Activated T-cell treated with anti-CD3 and anti-CD28 coated beads, Interleukin-2, amount 50 U/mL, for 4 hours (primary cell): ENCODE measurements around the gene BPIFB4. TPM values are rescaled to one million over a fixed set of nuclear protein-coding genes. Genes with fewer than 3 reads are reported as not detected.

Experiments
- ATAC-seq, 2 donors: fragments of 200-7000 bp; cut with Tn5 transposase; one replicate each; pipeline ENCODE4 v1.10.0; 2021
- DNase-seq: peaks from one replicate; pipeline ENCODE4 v3.0.0-alpha.2; 2020
- H3K27me3 Mint-ChIP-seq: one replicate; pipeline ENCODE4 v1.8.0; 2021; ENCODE audit warnings: low read depth, mixed read lengths
- H3K36me3 Mint-ChIP-seq: one replicate; pipeline ENCODE4 v1.8.0; 2022; ENCODE audit warnings: mixed read lengths; ENCODE audit not compliant: insufficient read depth
- H3K4me1 Mint-ChIP-seq: one replicate; pipeline ENCODE4 v1.8.0; 2021; ENCODE audit warnings: low read depth, mixed read lengths
- H3K4me3 Mint-ChIP-seq: one replicate; pipeline ENCODE4 v1.8.0; 2021; ENCODE audit warnings: mild to moderate bottlenecking, moderate library complexity, mixed read lengths
- H3K9me3 Mint-ChIP-seq: one replicate; pipeline ENCODE4 v1.8.0; 2021; ENCODE audit warnings: mixed read lengths
- total RNA-seq, 3 donors: library from RNA; stranded (reverse); gene quantifications; one replicate each; pipeline ENCODE4 v1.2.1, GENCODE V29; 2021

BPIFB4 gene
- total RNA-seq, 3 donors from 2014 or later: not detected

DNA sequence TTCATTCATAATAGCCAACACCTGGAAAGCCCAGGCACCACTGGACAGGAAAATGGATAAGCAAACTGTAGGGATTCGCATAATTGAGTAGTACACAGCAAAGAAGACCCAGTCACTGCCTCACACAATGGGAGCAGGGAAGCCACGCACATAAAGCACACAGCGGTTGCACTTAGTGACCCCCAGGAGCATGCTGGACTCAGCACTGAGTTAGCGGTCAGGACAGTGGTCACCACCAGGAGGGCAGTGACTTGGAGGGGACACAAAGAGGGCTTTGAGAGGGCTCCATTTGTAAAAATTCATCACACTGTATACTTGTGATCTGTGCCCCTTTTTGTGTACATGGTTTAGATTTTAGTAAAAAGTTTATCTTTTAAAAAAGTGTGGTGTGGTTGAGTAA, 28.1 kb upstream of the BPIFB4 start:
- Mint-ChIP-seq H3K4me1 (no peaks in the 10 kb centered on the region), H3K4me3 (no peak overlapping the region), H3K36me3 (no peaks in the 10 kb centered on the region), H3K9me3 (peaks cover 5% of the 10 kb centered on the region), H3K27me3 (no peaks in the 10 kb centered on the region)
- no peak for DNase-seq
- ATAC-seq: no peak

DNA sequence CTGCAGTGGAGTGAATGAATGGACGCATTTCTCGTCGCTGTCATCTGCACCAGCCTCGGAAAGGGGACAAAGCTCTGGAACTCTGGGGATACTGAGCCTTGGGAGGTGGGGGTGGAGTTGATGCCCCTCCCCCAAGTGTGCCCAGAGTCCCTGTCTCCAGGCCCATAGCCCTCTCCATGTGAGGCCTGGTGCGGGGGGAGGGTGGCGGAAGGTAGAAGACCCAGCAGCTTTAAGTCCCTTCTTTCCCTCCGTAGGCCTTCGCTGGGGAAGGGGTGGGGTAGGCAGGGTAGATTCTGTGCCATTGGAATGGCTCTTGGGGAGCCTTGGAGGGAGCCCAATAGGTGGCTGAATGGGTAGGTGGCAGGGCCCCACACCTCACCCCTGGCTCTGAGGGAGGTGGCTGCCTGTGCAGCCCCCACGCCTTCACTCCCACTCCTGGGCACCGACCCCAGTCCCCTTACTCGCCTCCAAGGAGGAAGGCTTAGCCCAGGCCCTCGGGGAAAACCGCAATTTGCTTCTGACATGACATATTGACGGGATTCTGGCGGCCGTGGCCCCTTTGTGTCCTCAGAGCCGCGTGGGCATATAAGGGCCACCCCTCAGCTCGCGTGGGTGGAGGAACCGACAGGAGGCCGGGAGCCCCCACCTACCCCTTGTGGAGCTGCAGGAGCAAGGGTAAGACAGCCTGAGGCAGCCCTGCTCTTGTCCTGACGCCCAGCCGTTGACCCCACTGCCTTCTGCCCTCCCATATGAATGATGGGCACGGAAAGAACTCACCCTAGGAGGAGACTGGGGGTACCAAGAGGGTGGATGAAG, 25.9 kb upstream of the BPIFB4 start, which contains the start of gene BPIFB3:
Gene BPIFB3, plus strand, starts transcription at position 613 of the 816 bp plus-strand sequence. CDS start 1,533 bp downstream, outside the sequence.
- DNase-seq: no peak
- Mint-ChIP-seq H3K36me3 (no peaks in the 10 kb centered on the region), H3K9me3 (no peaks in the 10 kb centered on the region), H3K4me1 (no peaks in the 10 kb centered on the region), H3K4me3 (no peak within 1 kb of the TSS), H3K27me3 (no peaks in the 10 kb centered on the region)
- no peak for ATAC-seq

DNA sequence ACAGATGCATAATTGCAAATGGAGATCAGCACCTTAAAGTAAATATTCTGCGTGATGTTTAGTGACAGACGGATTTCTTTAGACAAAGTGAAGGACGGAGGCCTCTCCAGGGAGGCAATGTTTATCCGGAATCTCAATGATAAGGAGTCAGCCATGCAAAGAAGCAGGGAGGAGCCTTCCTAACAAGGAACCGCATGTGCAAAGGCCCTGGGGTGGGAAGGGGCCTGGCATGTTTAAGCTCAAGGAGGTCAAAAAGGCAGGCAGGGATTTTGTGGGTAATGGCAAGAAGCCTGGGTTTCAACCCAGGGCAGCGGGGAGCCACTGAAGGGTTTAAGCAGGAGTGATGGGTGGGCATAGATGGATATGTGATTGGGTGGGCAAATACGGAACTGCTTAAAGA, 25.1 kb upstream of the BPIFB4 start:
- Mint-ChIP-seq H3K4me1 (no peaks in the 10 kb centered on the region), H3K36me3 (no peaks in the 10 kb centered on the region), H3K27me3 (no peaks in the 10 kb centered on the region), H3K4me3 (no peak overlapping the region), H3K9me3 (no peaks in the 10 kb centered on the region)
- no peak for DNase-seq
- no peak for ATAC-seq

DNA sequence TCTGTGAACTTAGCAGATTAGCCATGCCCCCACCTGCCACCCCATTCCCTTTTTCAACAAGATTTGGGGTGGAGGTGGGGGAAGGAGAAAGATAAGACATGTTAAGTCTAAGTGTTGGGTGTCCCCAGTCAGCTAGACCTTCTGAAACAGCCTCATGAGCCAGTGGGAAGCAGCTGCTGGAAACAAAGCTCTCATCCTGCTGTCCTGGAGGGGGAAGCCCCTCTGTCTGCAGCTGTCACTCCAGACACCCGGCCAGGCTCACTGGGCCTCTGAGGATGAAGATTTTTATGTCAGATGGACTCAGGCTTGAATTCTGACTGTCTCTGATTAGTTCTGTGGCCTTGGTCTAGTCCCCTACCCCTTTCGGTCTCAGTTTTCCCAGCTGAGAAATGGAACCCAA, 24.7 kb upstream of the BPIFB4 start:
- no peak overlapping the region for H3K4me3 Mint-ChIP-seq
- H3K4me1 Mint-ChIP-seq: no peaks in the 10 kb centered on the region
- no peak for DNase-seq
- H3K9me3 Mint-ChIP-seq: no peaks in the 10 kb centered on the region
- no peaks in the 10 kb centered on the region for H3K27me3 Mint-ChIP-seq
- no peak for ATAC-seq
- no peaks in the 10 kb centered on the region for H3K36me3 Mint-ChIP-seq

DNA sequence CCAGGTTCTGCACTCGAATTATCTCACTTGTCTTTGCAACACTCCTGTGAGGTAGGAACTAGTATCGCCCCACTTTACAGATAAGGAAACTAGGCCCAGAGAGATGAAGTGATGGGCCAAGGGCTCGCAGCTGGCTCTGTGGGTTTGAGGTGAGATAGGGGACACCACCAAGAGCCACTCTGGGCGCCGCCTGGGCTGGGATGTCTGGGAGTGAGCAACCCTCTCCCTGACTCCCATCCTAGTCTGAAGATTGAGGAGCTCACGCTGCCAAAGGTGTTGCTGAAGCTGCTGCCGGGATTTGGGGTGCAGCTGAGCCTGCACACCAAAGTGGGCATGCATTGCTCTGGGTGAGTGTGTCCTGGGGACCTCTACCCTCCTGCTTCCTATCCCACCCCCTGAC, 20.3 kb upstream of the BPIFB4 start:
- no peaks in the 10 kb centered on the region for H3K27me3 Mint-ChIP-seq
- ATAC-seq: no peak
- no peaks in the 10 kb centered on the region for H3K36me3 Mint-ChIP-seq
- no peaks in the 10 kb centered on the region for H3K4me1 Mint-ChIP-seq
- DNase-seq: no peak
- no peaks in the 10 kb centered on the region for H3K9me3 Mint-ChIP-seq
- H3K4me3 Mint-ChIP-seq: no peak overlapping the region

DNA sequence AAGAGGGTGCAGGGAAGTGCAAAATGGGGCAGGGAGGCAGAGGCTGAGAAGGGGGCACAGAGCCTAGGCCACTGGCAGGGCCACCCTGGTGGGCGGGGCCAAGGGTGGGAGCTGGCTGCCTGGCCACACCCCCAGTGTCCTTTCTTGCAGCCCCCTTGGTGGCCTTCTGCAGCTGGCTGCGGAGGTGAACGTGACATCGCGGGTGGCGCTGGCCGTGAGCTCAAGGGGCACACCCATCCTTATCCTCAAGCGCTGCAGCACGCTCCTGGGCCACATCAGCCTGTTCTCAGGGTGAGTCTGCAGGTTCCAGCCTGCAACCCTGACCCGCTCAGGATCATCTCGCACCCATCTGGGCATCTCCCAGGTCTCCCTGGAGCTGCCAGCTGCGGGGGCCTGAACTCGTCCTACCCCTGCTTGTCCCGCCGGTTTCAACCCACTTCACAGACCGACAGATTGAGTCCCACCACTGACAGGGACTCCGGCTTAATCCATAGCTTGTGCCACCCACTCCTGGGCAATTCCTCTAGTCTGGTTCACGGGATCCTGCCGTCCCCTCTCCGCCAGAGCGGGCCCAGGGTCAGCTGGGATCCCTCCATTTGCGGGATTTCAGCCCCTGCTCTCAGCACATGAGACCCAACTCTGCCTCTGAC, 19.6 kb upstream of the BPIFB4 start:
- Mint-ChIP-seq H3K27me3 (no peaks in the 10 kb centered on the region), H3K4me3 (no peak overlapping the region), H3K9me3 (no peaks in the 10 kb centered on the region), H3K4me1 (no peaks in the 10 kb centered on the region), H3K36me3 (no peaks in the 10 kb centered on the region)
- no peak for ATAC-seq
- DNase-seq: no peak

DNA sequence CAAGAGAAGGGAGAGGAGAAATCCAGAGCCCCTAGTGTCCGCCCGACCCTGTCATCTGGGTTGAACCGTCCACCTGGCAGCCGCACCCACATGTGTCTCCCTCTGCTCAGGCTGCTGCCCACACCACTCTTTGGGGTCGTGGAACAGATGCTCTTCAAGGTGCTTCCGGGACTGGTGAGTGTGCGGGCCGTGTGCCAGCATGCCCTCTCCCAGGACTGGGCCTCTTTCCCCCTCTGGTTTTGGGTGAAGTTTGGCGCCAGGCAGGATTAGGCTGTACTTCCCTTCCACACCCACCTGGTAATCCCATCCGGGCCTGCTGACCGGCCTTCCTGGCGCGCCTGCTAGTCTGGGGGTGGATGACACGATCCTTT, 17.8 kb upstream of the BPIFB4 start:
- DNase-seq (no peak), ATAC-seq (no peak)
- H3K4me3 Mint-ChIP-seq: no peak overlapping the region
- H3K9me3 Mint-ChIP-seq: no peaks in the 10 kb centered on the region
- no peaks in the 10 kb centered on the region for H3K36me3 Mint-ChIP-seq
- no peaks in the 10 kb centered on the region for H3K4me1 Mint-ChIP-seq
- no peaks in the 10 kb centered on the region for H3K27me3 Mint-ChIP-seq

DNA sequence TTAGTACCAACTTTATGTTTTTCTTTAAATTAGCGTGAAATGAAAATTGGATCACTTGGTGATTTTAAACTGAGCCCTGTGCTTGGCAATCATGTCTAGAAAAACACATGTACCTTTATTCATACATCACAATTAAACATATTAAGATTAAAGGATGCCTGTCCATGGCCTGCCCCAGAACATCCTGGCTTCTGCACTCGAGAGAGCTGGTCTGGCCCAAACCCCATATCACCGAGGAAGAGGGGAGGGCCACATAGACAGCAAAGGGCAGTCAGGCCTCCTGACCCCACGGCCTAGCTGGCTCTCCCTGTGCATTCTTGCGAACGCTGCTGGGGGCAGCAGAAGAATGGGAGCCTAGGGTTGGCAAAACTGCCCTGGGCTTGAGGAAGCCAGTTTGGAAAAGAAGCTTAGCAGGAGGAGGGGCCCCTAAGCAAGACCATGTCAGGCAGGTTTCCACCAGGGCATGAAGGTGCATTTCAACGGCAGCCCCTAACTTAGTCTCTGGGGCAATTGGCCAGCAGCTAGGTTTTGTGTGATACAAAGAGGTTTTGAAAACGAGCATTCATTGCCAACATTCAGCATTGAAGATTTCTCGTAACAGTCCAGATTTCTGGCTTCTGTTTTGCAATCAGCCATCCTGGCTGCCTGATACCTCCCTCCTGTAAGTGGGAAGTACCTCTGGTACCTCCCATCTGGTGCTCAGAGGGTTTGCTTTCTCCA, 17.2 kb upstream of the BPIFB4 start:
- no peak overlapping the region for H3K4me3 Mint-ChIP-seq
- ATAC-seq (no peak), DNase-seq (no peak)
- H3K9me3 Mint-ChIP-seq: no peaks in the 10 kb centered on the region
- no peaks in the 10 kb centered on the region for H3K36me3 Mint-ChIP-seq
- no peaks in the 10 kb centered on the region for H3K4me1 Mint-ChIP-seq
- H3K27me3 Mint-ChIP-seq: no peaks in the 10 kb centered on the region

DNA sequence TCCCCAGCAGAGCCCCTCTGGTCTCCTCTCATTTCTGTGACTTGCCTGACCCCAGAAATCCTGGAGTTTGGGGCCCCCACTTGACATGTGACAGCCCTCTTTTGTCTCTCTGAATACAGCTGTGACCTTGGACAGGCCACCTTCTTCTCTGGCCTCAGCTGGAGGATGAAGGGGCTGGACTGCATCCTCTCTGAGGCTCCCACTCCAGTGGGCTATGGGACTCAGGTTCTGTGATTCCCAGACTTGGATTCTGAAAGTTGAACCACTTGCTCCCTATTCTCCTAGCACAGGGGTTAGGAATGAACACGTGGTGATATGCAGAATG, 16.7 kb upstream of the BPIFB4 start:
- Mint-ChIP-seq H3K27me3 (no peaks in the 10 kb centered on the region), H3K9me3 (no peaks in the 10 kb centered on the region), H3K36me3 (no peaks in the 10 kb centered on the region), H3K4me3 (no peak overlapping the region), H3K4me1 (peaks cover 1% of the 10 kb centered on the region)
- ATAC-seq (no peak), DNase-seq (no peak)

DNA sequence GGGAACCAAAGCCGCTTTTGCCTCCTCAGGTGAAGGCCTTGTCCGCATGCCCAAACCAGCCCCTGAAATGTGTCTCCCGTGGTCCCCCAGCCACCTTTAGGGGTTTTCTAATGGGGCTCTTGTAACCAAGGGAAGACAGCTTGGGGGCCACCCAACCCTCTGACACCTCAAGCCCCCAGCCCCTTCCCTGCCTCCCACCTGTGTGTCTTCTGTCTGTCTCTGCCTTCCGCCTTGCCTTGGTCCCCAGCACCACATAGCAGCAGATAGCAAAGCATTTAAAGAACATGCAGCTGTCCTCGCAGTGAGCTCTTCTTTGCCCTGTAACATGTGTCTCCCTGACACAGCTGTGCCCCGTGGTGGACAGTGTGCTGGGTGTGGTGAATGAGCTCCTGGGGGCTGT, 16.2 kb upstream of the BPIFB4 start:
- no peaks in the 10 kb centered on the region for H3K36me3 Mint-ChIP-seq
- DNase-seq (no peak), ATAC-seq (no peak)
- peaks cover 6% of the 10 kb centered on the region for H3K4me1 Mint-ChIP-seq
- H3K4me3 Mint-ChIP-seq: no peak overlapping the region
- H3K9me3 Mint-ChIP-seq: no peaks in the 10 kb centered on the region
- H3K27me3 Mint-ChIP-seq: no peaks in the 10 kb centered on the region

DNA sequence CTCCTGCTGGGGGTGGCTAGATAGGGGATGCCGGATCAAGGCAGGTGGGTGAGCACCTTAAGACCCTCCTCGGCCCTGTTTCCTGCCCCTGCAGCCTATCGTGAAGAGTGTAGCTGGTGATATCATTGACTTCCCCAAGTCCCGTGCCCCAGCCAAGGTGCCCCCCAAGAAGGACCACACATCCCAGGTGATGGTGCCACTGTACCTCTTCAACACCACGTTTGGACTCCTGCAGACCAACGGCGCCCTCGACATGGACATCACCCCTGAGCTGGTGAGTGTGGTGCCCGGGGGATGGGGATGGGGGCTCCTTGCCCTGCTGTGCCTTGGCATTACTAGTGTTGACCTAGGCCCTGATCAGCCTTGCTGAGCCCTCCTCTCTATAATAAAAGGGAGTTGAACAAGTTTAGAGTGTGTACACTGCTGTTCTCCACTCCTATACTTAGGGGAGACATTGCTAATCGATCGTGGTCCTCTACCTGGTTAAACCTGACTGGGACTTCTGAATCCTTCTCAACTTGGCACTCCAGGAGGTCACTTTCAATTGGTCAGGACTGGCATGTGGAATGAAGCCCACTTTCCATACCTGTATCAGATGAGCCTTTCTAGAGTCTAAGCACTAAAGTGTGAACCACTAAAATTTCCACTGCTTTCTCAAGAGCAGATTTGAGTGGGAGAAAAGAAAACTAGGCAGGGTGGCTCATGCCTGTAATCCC, 14.7 kb upstream of the BPIFB4 start:
- Mint-ChIP-seq H3K27me3 (no peaks in the 10 kb centered on the region), H3K4me3 (no peak overlapping the region), H3K36me3 (no peaks in the 10 kb centered on the region), H3K4me1 (peaks cover 10% of the 10 kb centered on the region), H3K9me3 (no peaks in the 10 kb centered on the region)
- DNase-seq: no peak
- ATAC-seq: no peak

DNA sequence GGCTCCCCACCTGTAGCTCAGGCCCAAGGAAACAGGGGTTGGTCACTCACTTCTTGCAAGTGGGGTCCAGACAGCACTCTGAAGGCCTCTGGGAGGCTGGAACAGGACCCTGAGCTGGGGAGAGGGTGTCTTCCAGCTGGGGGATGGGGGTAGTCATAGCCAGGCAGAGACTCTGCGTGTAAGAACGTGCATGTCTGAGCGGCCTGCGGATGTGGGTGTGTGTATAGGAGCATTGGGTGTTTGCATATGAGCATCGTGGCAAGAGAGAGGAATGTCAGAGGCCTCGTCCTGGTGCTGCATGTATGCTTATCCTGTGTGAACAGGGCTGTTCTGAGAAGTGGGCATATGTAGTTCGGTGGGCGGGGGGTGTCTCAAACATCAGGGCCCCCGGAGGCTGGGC, 13.7 kb upstream of the BPIFB4 start:
- ATAC-seq (no peak), DNase-seq (no peak)
- Mint-ChIP-seq H3K4me1 (peaks cover 10% of the 10 kb centered on the region), H3K27me3 (no peaks in the 10 kb centered on the region), H3K4me3 (no peak overlapping the region), H3K36me3 (no peaks in the 10 kb centered on the region), H3K9me3 (no peaks in the 10 kb centered on the region)

DNA sequence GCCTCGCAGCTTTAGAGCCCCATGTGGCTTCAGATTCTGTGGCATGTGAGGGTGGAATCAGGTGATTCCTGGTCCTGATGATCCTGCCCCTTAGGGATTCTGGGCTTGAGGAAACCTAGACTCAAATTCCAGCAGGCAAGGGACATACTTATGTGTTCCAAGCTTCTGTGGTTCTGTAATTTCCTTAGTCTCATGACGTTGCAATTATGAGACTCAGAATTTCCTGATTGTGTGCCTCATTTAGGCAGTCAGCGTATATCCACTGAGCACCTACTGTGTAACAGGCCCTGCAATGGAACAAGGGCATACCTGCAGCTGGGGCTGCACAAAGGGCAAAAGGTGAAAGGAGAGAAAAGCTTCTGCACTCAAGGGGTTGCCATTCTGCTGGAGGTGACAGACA, 11.6 kb upstream of the BPIFB4 start:
- DNase-seq (no peak), ATAC-seq (no peak)
- Mint-ChIP-seq H3K9me3 (no peaks in the 10 kb centered on the region), H3K4me1 (peaks cover 10% of the 10 kb centered on the region), H3K36me3 (no peaks in the 10 kb centered on the region), H3K4me3 (no peak overlapping the region), H3K27me3 (no peaks in the 10 kb centered on the region)

DNA sequence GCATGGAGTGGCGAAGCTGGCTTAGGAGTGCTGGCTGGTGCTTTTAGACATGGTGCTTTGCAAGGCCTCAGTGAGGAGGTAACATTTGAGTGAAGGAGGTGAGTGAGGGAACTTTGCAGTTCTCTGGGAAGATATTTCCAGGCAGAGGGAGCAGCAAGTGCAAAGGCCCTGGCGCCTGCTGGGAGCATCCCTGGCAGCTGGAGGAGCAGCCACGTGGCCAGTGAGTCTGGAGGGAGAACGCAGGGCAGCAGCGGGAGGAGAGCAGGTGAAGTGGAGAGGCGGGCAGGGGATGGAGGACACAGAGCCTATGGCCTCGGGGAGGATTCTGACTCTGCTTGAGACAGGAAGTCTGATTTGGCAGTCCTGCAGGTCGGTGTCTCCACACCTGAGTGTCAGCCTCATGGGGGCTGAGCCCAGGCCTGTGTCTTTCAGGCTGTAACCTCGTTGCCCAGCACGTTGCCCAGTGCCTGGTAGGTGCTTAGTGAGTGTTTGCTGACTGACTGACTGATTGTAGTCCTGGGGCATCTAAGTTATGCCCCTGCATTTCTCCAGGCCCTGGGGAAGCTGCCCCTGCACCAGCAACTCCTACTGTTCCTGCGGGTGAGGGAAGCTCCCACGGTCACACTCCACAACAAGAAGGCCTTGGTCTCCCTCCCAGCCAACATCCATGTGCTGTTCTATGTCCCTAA, 11.0 kb upstream of the BPIFB4 start:
- no peaks in the 10 kb centered on the region for H3K9me3 Mint-ChIP-seq
- H3K4me1 Mint-ChIP-seq: peaks cover 10% of the 10 kb centered on the region
- DNase-seq: no peak
- ATAC-seq: no peak
- H3K4me3 Mint-ChIP-seq: no peak overlapping the region
- H3K27me3 Mint-ChIP-seq: no peaks in the 10 kb centered on the region
- H3K36me3 Mint-ChIP-seq: no peaks in the 10 kb centered on the region
